Activated CD4-positive, alpha-beta T cell treated with anti-CD3 and anti-CD28 coated beads for 24 hours (primary cell): ENCODE results near the gene RAB25.
"Not testable (repeated sequence)": the region's sequence is repeated elsewhere in the genome, so short reads cannot be mapped to it uniquely, and the experiment has no call there.

ENCODE experiments used
- DNase-seq, 2 donors: peaks; one replicate each; pipeline ENCODE4 v3.0.0-alpha.2; 2020; ENCODE audit warnings: low read depth in 2 of 2

Gene RAB25

DNA sequence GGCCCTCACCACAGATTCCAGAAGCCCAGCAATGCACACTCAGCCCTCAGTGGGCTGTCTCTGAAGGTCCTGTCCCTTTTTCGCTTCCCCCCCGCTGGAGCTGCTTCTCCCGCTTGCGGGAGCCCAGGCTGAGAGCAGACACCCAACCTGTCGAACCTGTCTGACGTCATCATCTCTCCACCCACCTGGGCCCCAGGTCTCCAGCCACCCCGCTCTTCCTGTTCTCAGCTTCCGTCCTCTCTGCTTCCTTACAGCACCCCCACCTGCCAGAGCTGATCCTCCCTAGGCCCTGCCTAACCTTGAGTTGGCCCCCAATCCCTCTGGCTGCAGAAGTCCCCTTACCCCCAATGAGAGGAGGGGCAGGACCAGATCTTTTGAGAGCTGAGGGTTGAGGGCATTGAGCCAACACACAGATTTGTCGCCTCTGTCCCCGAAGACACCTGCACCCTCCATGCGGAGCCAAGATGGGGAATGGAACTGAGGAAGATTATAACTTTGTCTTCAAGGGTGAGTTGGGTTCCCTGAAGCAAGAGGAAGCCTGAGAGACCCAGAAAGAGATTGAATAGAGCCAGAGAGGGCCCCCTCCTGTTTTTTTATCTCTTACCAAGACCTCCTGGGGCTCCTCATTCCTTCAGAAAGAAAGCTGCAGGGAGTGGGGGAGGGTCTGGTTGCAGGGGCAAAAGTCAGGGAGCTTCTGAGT is at the start of gene RAB25:
Gene RAB25, plus strand, starts transcription at position 224 of the 700 bp plus-strand sequence. Its CDS starts 241 bp downstream, at position 465.
- DNase-seq = no peak

DNA sequence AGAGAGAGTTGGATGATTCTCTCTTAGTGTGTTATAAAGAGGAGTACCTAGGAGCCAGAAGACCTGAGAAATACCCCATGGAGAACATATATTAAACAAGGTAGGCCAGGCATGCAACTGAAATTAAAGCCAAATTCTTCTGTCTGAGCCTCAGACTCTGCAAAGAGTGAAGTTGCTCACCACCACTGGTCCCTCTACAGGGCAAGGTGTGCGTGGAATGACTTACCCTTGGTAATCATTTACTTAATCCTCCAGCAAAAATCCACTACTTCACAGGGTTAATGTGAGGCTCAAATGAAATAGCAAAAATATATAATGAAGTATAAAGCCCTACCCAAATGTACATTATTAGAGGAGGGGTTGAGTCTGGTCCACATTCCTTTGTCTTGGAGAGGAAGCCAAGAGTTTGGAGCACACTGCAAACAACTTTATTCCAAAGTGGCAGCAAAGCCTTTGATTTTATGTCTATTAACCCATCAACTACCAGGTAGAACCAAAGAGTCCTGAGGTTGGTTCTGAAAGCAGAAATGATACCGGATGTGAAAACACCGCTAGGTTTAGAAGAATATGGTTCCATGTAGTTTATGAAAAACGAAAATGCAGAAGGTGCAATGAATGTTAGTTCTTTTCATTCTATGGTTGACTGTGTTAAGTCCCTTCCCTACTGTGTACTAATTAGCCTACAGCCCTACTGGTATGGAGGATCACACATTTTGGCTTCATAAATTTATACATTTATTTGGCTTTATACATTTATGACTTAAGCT is 48.7 kb upstream of the RAB25 start:
- no peak for DNase-seq

DNA sequence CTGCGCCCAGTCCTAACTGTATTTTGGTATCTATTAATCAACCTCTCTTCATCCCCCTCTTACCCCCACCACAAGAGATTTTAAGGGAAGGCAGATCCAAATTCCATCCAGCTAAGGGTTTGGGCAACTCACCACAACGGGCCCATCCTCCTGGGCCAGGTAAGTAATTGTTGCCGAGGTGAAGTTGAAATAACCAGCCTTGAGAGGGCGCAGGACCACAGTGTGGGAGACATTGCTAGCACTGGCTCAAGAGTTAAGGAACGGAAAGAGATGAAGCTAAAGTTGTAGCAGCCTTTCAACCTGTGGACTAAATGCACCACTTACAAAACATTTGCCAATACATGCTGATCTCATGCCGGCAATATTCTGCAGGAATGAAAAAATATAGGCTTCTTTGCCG is 46.1 kb upstream of the RAB25 start:
- no peak for DNase-seq

DNA sequence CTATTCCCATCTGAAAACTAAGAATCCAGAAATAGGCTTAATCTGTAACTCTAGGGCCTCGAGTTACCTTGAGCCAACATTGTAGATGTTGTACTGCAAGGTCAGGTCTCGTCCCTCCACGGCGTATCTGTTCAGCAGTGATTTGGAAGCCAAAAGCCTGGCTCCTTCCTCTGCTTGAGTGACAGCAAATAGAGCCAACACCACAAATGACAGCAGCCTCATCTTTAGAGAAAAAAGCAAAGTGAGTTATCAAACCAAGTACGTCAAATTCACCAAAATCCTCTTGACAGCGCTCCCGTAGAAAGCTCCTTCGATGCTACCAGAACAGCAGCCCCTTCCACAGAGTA is 41.0 kb upstream of the RAB25 start:
- DNase-seq = no peak

DNA sequence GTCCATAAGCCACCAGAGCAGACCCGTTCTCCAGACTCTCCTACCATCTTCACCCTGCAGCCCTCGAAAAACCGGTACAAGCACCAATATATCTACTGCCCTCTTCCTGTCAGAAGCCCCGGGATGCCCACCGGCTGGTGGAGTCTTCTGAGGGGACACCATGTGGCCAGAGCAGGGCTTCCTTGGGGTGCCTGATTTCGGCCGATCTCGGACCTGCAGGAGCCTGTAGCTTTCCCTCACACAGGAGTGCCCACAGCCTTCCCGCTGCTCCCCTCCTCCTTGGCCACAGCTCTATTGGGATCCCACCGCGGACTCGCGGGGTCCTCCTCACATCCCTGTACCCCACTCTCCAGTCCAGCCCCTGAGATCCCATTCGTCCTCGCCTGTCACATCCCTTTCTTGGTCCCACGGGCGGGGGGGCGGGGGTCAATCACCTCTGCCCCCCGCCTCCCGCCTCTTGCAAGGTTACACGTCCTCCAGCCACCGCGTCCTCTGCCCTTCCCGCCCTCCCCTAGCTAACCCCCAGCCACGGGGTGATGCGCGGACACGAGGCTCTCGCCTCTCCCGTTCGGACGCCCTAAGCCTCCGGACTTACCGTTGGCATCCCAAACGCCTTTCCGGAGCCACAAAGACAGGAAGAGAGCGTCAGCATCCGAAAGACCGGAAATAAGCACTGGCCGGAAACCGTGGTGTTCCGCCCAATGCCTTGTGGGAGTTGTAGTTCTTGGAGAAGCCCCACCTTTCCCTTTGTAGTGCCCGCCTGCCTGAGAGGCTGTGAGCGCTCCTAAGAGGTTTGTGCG is 40.5 kb upstream of the RAB25 start, which contains the start of gene SSR2:
Gene SSR2, minus strand, starts transcription at position 659 of the 800 bp plus-strand sequence. CDS start 784 bp downstream, outside the sequence.
- peak; percentile 68 to 73 for DNase-seq

DNA sequence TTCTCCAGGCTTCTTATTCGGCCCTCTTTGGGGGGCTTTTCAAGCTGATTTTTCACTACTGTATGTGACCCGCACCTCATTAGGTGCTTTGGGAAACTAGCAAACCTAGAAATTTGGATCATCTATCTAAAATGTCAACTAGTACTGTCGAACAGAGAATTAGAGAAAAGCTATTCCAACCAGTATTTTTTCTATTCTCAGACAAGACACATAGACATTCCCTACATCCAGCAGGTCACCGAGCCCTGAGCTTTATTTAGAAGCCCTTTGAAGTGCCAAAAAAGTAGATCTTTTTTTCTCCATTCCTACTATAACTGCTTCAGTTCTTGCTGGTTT is 39.9 kb upstream of the RAB25 start:
- no peak for DNase-seq

DNA sequence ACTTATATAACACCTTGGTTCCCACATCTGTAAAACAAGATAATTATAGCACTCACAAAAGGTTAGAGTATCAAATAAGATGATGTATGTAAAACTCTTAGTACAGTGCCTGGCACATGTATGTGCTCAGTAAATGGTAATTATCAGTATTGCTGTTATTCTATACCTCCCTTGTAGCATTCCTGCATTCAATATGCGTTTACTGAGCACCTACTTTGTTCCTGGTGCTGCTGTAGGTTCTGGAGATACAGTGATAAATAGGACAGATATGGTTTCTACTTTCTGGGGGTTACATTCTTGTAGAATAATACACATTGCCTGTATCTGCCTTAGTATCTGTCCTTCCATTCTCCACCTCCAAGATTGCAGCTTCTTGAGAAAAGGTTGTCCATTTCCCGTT is 39.0 kb upstream of the RAB25 start:
- no peak for DNase-seq

DNA sequence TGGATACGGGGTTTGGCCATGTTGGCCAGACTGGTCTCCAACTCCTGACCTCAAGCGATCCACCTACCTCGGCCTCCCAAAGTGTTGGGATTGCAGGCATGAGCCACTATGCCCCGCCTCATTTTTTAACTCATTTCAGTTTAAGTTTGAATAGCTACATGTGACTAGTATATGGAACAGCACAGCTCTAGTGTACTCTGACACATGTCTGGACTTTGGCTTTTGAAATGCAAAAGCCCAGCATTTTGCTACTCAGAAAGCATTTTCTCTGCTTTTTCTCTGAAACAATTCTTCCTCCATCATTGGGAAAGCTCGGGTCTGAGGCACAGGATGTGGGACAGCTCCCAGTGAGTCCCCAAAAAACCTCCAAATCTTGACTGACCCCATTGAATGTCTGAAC is 36.2 kb upstream of the RAB25 start:
- DNase-seq = no peak

DNA sequence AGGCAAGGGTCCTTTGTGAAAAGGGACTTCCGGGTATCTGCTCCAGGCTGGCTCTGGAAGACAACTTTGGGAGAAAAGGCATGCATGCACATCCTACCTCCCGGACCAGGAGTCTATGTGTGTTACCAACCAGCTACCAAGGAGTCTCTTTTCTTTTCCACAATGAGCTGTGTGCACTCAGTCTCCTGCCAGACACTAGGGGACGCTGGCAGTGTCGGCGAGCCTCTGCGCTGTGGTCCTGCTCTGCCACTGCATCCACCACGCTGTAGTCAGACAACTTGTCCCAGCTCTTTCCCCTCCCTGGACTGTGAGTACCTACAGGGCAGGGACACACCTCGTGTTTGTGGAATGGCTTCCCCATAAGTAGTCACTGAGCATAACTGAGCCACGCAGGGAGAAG is 35.1 kb upstream of the RAB25 start:
- peak in 1 of 2 donors; percentile 10 for DNase-seq

DNA sequence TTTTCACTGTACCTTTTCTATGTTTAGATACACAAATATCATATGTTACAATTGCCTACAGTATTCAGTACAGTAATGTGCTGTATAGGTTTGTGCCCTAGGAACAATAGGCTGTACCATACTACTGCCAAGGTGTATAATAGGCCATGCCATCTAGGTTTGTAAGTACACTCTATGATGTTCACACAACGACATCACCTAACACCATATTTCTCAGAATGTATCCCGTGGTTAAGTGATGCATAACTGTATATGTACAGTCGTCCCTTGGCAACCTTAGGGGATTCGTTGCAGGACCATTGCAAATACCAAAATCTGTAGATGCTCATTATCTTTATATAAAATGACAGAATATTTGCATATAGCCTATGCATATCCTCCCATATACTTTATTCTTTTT is 34.4 kb upstream of the RAB25 start:
- no peak for DNase-seq

DNA sequence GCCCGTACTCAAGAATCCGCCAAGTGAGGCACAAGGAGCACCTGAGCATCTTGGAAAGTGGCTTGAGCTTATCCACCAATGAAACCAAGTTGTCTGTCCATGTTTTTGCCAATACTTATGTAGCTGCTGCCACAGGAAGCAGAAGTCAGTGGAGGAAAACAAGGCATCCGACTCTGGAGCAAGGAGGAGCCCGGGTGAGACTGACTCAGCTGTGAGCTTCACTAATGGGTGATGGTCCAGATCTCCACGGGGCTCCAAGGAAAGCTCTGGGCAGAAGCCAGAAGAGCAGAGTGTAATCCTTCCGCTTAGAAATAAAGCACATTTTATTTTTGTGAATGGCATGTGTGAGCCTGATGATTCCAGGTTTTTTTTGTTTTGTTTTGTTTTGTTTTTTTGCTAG is 27.9 kb upstream of the RAB25 start:
- DNase-seq = no peak

DNA sequence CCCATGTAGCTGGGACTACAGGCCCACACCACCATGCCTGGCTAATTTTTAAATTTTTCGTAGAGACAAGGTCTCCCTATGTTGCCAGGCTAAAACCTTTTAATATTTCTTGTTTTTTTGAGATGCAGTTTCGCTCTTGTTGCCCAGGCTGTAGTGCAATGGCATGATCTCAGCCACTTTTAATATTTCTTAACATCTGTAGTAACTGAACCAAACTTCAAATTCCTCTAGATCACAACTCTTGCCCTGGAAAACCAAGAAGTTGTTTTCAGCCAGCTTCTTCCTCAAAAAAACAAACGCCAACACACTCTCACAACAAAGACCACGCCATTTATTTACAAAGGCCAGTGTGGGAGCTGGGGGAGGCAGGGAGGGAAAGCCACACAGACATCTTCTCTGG is 26.0 kb upstream of the RAB25 start:
- DNase-seq = not testable (repeated sequence)

DNA sequence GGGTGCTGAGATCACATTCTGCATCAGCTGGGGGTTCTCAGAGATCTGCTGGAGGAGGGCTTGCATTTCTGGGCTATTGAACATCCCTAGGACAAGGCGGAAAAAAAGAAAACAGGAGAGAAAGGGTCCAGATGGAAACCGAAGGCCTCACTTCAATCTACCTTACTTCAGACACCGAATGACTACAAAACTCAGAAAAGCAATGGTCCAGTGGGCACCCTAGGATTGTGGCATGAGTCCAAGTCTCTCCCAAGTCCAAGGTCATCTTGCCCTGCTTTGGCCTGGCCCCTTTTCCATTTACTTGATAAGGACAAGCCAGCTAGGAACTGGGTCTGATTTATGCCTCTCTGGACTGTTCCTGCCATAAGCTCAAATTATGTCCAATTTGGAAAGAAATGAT is 18.1 kb upstream of the RAB25 start:
- no peak for DNase-seq

DNA sequence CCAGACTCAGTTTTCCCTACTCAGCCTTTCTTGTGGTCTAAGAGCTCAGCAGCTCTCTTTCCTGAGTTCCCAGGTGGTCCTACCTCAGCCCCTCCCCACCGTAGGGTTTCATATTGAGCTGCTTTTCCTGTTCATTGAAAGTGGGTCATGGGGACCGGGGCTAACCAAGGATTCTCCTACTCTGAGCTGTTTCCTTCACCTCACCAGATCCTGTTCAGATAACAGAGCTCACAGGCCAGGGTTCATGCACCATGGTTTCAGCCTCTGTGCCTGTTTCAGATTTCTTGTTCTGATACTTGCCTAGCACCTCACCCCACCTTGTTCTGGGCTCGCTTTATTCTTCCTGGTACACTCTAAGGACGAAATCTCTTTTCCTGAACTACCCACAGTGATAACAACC is 15.9 kb upstream of the RAB25 start:
- no peak for DNase-seq

DNA sequence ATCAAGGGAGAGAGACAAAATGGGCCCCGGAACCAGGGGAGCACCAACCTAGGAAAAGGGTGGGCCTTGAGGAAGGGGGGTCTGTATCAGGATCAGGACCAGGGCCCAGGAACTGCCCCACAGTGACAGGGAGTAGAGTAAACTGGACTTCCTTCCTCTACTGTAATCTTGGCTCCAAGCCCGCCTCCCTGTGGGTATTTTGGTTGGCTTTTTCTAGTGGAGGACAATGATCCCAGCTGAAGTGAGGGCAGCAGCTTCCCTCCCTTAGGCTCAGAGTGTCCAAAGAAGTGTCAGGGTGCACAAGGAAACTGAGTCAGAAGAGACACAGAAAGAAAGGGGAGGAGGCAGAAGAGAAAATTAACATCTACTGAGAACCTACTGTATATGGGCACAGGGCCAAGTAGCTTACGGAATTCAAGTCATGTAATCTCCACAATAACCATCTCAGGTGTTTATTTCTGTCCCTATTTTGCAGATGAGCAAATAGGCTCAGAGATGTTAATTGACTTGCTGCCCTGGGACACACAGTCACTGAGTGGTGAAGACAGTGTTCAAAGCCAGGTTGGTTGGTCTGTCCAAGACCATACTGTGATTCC is 12.2 kb upstream of the RAB25 start:
- DNase-seq = no peak

DNA sequence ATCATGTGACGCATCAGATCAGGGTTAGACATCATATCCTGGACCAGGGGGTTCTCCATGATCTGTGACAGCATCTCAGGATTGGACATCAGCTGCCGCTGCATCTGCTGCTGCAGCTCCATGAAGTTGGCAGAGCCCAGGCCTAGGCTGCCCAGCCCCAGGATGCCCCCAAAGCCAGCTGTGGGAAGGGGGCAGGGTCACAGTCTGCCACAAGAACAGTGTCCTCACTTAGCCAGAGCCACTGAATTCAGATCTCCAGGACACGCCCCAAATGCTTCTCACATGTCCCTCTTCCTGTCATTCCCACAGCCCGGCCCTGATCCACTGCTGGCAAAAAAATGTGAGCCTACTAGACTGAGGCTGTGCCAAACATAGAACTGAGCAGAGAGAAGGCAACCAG is 10.6 kb upstream of the RAB25 start:
- DNase-seq = no peak

DNA sequence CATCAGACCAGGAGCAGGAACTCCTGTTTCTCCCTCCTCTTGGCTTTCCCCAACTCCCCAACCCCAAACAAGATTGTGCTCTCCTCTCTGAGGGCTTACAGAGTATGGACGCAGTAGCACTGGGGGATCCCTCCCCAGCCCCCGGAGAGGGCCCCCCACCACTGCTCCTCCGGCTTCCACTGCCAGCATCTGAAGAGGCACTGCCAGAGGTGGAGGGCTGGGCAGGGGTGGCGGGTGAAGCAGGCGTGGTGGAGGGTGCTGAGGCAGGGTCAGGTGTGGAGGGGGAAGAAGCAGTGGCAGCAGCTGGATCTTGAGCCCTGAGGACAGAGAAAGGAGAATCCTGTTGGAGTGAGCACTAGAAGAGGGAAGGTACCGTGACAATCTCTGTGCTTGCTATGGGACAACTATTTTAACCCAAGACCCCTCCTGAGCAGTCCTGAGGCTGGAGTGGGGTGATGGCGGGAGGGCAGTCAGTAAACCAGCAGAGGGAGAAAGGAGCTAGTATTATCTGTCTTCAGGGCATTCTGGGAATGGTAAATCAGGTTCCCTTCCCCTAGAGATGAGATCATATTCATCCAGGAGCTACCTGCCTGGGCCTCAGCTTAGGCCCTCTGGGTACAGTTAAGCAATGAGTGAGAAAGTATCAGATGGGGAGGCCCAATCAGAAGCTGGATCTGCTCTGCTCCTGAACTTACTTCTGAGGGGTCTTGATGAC is 9.8 kb upstream of the RAB25 start:
- no peak for DNase-seq

DNA sequence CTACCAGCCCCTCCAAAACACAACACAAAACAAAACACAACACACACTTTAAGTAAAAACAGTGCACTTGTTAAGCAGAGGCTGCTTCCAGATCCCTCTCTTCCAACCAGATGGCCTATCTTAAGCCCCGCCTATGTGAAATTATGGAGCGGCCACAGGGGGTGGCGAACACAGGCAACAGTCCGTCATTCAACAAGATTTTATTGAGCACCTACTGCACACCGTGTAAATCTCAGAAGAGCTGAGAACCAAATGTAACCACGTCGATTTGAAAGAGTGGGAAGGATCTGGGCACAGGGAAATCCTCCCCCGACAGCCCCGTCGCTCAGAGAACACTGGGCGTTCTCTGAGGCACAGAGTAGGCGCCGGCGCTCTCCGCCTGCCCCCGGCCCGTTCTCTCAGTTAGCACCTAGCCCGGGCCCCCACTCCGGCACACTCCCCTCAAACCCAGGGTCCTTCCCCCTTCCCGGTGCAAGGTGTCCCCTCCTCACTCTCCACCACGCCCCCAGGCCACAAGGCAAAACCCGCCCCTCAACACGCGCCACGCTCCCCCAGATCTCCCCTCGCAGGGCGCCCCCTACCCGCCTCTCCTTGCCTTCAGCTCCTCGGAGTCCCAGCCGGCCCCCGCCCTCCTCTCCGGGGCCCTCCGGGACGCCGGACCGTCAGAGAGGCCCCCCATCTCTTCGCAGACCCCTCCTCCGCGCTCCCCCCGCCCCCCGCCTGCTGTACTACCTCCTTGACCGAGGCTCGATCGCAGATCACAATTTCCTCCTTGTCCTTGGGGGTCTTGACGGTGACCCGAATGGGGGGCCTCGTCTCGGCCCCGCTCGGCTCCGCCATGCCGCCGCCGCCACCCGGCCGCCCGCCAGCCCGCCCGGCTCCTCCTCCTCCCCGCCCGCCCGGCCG is 7.8 kb upstream of the RAB25 start:
- peak; percentile 52 to 60 for DNase-seq

DNA sequence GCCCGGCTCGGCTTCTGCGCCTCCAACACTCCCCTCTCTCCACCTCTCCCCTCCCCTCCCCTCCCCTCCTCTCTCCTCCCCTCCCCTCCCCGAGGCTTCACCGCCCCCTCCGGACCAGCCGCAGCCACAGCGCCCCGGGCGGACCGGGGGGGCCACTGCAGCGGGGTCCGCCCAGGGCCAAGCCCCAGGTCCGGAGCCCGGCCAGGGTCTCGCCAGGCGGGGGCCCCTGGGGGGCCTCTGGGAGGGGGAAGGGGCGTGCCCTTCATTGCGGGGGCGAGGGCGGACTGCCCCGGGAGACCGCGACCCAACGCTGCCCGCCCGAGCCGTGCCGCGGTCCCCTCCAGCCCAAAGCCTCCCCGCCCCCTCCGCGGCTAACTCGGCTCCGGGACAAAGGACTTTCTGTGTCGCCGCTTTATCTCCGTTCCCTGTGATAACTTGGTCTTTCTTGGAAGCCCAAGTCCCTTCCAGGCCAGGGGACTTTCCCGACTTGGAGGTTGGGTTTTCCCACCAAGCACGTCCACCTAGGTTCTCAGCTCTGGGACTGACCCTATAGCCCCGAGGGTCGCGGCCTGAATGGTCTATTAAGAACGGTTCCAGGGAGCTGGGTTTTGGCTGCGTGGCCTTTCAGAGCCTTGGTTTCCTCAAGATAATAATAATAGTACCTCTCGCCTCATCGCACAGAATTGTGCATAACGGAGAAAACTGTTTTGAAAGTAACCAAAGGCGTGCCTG is 7.0 kb upstream of the RAB25 start, which contains the start of gene UBQLN4:
Gene UBQLN4, minus strand, starts transcription at position 31 of the 732 bp plus-strand sequence. CDS start 97 bp downstream, outside the sequence.
- DNase-seq = peak; percentile 71 to 81
